ENCODE results near the gene ETV5.

The ETV5 gene

DNA sequence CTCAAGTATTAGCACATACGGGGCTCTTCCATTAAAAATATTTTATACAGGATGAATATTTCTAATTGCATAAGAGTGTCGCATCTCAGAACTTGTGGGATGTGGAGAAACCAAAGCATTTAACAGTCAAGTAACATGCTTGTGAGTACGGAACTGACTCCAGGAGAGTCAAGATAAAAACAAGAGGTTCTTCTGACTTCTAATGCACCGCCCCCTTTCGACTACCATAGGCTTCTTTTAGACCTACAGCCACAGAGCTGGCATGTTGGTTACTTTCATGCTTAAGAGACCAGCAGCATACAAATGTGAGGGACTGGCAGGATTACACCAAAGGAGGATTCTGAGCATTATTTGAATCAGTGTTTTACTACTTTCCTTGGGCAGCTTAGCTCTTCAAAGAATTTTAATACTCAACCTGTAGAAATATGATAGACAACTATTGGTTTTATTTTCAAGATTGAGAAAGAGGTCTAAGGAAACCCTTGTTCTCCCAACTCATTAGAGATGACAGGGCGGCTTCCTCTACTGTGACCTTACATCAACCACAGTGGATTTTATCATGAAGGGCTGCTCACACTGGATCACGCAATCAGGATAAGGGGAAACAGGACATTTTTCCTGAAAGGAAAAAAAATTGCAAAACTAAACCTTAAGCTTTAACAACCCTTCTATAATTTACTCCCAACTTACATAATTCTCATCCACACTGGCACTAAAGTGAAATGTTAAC, 14.0 kb downstream of the ETV5 start:
- no peak for DNase-seq

GRCh38 chr3:186094271-186094670, 14.6 kb downstream of the ETV5 start:
- no peak for DNase-seq

DNA sequence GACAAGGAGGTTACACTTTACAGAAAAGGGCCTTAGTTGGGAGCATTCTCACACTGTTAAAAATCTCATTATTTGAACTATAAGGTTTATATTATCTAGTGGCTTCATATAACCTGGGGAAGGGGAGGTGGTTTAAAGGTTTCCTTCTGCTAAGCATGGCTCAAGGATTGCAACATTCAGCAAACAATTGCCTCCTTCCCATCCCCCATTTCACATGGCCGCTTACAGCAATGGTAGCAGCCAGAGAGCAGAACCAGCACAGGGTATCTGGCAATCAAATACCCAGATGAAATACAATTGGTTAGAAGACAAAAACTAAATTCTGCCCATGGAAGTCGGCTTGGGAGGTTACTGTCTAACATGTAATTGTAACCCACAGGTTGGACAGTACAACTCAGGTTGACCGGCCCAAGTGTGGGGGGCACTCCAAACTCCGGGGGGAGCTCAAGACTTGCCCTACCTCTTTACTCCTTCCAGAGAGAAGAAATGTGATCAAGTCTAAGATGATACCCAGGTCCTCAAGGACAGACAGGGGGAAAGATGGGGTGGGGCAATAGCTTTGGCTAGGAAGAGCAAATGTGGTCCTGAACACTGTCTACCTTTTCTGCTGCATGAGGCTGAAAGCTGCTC, 15.5 kb downstream of the ETV5 start:
- no peak for DNase-seq

DNA sequence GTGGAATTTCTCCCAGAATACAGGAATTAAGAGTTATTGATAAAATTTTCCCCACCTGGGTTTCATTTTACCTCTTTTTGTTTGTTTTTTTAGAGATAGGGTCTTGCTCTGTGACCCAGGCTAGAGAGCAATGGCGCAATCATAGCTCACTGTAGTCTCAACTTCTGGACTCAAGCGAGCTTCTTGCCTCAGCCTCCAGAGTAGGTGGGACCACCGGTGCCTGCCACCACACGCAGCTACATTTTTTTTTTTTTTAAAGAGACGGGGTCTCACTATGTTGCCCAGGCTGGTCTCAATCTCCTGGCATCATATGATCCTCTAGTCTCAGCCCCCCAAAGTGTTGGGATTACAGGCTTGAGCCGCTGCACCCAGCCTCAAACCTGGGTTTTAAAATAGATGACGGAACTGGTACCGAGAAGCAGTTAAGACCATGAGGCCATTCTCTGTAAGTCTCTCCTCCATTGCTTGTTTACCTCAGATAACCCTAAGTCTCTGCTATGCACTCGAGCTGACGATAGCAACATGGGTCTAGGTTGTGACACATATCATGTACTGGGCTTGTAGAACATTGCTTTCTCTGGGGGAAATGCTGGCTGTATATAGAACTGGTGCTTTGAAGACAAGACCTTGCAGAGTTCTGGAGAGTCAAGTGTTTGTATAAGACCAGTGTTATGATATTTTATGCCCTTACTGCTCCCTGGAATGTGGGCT, 16.4 kb downstream of the ETV5 start:
- DNase-seq, result no peak

- no peak for DNase-seq
Observed at GRCh38 chr3:186090901-186091300, 18.0 kb downstream of the ETV5 start.

- no peak for DNase-seq
Observed at GRCh38 chr3:186088335-186088734, 20.6 kb downstream of the ETV5 start.

GRCh38 chr3:186084264-186084663, 24.6 kb downstream of the ETV5 start:
- no peak for DNase-seq

DNA sequence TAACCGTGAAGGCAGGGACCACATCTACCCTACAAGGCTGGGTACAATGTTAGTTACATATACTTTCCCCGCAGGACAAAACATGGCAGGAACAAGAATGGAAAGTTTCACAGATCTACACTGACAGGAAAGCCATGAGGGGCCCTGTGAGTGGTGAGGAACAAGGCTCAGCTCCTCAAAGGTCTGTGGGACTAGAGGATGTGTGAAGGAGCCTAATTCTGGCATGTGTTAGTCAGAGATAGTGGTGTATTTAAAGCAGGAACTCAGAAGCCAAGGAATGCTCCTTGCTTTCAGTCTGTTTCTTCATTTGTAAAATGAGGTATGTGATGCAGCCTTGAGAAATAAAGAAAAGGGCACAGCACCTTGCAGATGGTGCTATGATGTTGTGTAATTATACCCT, 25.1 kb downstream of the ETV5 start:
- DNase-seq, result no peak

- no peak for DNase-seq
Observed at GRCh38 chr3:186082150-186082549, 26.7 kb downstream of the ETV5 start.

- no peak for DNase-seq
Observed at GRCh38 chr3:186081678-186082077, 27.2 kb downstream of the ETV5 start.

GRCh38 chr3:186080849-186081438, 27.9 kb downstream of the ETV5 start:
- DNase-seq, result no peak

DNA sequence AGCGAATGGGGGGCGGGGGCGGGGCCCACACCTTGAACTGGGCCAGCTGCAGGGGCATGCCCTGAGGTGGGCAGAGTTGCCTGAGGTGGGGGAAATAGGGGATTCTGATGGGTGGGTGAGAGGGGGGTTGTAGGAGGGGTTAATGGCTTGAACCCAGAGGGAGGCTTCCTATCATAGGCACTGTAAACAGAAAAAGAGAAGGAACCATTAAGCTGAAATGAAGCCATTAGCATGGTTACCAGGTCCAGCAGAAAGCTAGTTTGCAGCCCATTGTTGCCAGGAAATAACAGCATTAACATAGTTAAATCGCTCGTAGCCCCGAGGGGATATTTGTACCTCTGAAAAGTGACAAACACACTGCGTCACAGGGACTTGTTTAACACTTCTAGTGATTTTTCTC, 29.0 kb downstream of the ETV5 start:
- no peak for DNase-seq

- no peak for DNase-seq
Observed at GRCh38 chr3:186077466-186077865, 31.4 kb downstream of the ETV5 start.

- DNase-seq, result no peak
Observed at GRCh38 chr3:186075931-186076567, 32.8 kb downstream of the ETV5 start.

- DNase-seq, result no peak
Observed at GRCh38 chr3:186075489-186075888, 33.4 kb downstream of the ETV5 start.

GRCh38 chr3:186073641-186074040, 35.2 kb downstream of the ETV5 start:
- DNase-seq, result no peak

DNA sequence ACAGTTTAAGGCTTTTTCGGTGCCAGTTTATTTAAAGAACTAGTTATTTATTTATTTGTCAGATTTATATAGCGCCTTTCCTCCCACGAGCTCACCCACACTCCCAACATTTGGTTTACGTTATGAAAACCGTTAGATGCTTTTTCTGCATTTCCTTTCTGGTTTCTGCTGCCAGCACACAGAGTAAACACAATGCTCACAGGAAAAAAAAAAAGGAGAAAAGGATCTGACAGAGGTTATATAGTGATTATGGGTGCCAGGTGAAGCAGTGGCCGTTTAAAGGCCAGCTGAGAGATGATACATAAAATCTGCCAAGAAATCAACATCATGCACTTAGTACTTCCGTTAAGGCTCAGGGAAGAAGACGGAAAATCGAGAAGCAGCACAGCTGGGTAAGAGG, 37.9 kb downstream of the ETV5 start:
- DNase-seq, result no peak

DNA sequence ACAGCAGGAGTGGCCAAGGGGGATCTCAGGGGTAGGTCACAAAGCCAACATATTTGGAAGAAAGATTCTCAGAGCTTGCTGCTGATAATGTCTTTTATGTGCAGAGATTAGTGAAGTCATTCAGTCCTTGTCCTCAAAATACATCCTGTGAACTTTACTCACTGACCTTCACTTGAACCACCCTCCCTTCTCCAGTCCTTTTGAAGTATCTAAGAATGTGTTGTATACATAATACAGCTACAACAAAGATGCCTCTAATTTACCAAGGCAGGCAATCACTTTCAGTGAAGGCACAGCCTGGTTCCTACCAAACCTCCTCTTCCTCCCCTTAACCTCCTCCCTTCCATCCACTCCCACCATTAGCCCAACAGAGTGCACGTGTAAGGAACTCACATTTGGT, 38.3 kb downstream of the ETV5 start:
- DNase-seq, result no peak

- DNase-seq, result no peak
Observed at GRCh38 chr3:186070133-186070532, 38.8 kb downstream of the ETV5 start.

DNA sequence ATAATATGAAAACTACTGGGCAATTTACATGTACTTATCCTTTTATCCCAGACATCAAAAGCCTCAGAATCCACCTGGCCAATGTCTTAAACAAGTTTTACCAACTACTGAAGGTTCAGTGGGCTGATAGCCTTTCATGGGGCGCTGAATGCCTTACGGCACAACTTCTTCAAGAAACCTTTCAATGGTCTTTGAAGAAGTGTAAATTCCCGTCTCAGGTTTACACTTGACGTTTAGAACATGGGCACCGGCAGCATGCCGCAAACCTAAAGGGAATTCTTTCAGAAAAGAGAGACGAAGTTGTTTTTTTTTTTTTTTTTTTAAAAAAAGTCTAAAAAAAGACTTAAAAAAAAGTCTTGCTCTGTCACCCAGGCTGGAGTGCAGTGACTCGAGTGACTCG, 39.7 kb downstream of the ETV5 start:
- DNase-seq, result no peak

DNA sequence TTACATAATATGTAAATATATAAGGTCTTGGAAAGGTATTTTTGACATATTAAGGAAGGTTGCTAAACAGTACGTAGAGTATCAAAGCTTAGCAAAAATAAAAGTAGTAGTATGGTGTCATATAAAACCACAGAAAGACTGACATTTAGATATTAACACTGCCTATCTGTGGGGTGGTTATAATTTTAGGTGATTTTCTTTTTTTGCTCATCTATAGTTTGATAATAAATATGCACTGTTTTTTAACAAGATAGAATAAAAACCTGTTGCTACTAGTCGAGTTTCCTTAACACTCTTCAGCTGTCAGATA, 40.7 kb downstream of the ETV5 start:
- no peak for DNase-seq

- no peak for DNase-seq
Observed at GRCh38 chr3:186067360-186068242, 41.3 kb downstream of the ETV5 start.

All from activated gamma-delta T cell (primary cell).